HG03558 (cell line): ENCODE results near the gene SELENOM.
"Not testable (repeated sequence)": the region's sequence is repeated elsewhere in the genome, so short reads cannot be mapped to it uniquely, and the experiment has no call there.

ENCODE experiments used
- ATAC-seq: cut with Tn5 transposase; IDR thresholded peaks from one replicate; pipeline ENCODE4 v1.9.1; 2021; ENCODE audit warnings: moderate number of reproducible peaks; ENCODE audit not compliant: unreplicated experiment; ENCODE audit errors: extremely low read depth

The SELENOM gene

GRCh38 chr22:31134688-31135087 is 27.3 kb upstream of the SELENOM start:
- no peak for ATAC-seq

- no peak for ATAC-seq
Measured at GRCh38 chr22:31133911-31134310, 26.5 kb upstream of the SELENOM start.

GRCh38 chr22:31130873-31131272 is 23.5 kb upstream of the SELENOM start:
- ATAC-seq, result no peak

GRCh38 chr22:31128156-31128555 is 20.8 kb upstream of the SELENOM start:
- ATAC-seq, result no peak

- ATAC-seq, result no peak
Measured at GRCh38 chr22:31127181-31127772, 19.9 kb upstream of the SELENOM start.

- ATAC-seq, result no peak
Measured at GRCh38 chr22:31126869-31127175, 19.5 kb upstream of the SELENOM start.

GRCh38 chr22:31126128-31126868 is 18.9 kb upstream of the SELENOM start:
- ATAC-seq, result no peak

- no peak for ATAC-seq
Measured at GRCh38 chr22:31125521-31126117, 18.3 kb upstream of the SELENOM start.

- ATAC-seq, result no peak
Measured at GRCh38 chr22:31124811-31125465, 17.6 kb upstream of the SELENOM start.

- ATAC-seq, result no peak
Measured at GRCh38 chr22:31124290-31124689, 16.9 kb upstream of the SELENOM start.

GRCh38 chr22:31123292-31123602 is 15.9 kb upstream of the SELENOM start:
- no peak for ATAC-seq

- no peak for ATAC-seq
Measured at GRCh38 chr22:31122532-31123291, 15.3 kb upstream of the SELENOM start, which contains the start of gene INPP5J. TSS of gene INPP5J (plus strand) at chr22:31122966. CDS start at chr22:31123015, 49 bp downstream.

- ATAC-seq, result no peak
Measured at GRCh38 chr22:31122196-31122531, 14.8 kb upstream of the SELENOM start.

- ATAC-seq, result no peak
Measured at GRCh38 chr22:31121403-31121802, 14.0 kb upstream of the SELENOM start.

- no peak for ATAC-seq
Measured at GRCh38 chr22:31120642-31121041, 13.3 kb upstream of the SELENOM start.

GRCh38 chr22:31120230-31120629 is 12.9 kb upstream of the SELENOM start:
- ATAC-seq, result no peak

GRCh38 chr22:31119026-31119717 is 11.8 kb upstream of the SELENOM start:
- no peak for ATAC-seq

GRCh38 chr22:31118046-31118820 is 10.9 kb upstream of the SELENOM start:
- ATAC-seq, result no peak

GRCh38 chr22:31112547-31113091 is 5.3 kb upstream of the SELENOM start:
- not testable (repeated sequence) for ATAC-seq
